ENCODE data around the gene ELOB. TPM values are rescaled to one million over a fixed set of nuclear protein-coding genes. Genes with fewer than 3 reads are reported as not detected.

ELOB gene
- total RNA-seq, result 100 to 1,000 TPM; 181 to 341 (median 323) TPM

DNA sequence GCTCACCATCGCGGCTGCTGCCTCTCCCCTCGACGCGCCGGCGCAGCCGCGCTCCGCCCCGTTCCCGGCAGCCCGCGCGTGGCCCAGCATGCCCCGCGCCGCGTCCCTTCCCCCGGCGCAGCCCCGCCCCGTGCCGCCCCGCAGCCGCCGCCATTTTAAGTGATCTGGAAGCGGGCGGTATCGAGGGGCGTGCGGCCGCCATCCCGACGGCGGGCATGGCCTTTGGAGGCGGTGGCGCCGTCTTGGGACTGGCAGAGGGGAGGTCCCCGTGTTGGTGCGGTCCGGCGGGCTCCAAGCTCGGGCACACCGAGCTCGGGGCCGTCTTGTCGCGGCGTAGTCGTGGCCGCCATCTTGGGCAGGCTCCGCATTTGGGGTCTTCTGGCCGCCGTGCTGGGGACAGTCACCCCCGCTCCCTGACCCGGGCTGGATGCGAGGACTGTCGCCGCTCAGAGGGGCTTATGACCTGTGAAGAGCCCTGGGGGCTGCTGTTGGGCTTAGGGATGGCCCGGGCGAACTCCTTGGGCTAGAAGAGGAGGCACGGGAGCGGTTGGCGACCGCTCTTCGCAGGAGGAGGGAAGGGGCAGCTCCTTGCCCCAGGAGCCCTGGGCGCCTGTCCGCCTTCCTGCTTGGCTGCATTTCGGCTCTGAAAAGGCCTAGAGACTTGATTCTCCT, at the start of gene ELOB:
ELOB (minus strand) TSS at position 50 of the 672 bp plus-strand sequence; CDS start at position 9, 41 bp downstream.
- ATAC-seq (ENCODE audit: low FRiP score) (peak; percentile 89), DNase-seq (ENCODE audit: low spot score) (no peak)
- TF ChIP-seq, protein P1, sequence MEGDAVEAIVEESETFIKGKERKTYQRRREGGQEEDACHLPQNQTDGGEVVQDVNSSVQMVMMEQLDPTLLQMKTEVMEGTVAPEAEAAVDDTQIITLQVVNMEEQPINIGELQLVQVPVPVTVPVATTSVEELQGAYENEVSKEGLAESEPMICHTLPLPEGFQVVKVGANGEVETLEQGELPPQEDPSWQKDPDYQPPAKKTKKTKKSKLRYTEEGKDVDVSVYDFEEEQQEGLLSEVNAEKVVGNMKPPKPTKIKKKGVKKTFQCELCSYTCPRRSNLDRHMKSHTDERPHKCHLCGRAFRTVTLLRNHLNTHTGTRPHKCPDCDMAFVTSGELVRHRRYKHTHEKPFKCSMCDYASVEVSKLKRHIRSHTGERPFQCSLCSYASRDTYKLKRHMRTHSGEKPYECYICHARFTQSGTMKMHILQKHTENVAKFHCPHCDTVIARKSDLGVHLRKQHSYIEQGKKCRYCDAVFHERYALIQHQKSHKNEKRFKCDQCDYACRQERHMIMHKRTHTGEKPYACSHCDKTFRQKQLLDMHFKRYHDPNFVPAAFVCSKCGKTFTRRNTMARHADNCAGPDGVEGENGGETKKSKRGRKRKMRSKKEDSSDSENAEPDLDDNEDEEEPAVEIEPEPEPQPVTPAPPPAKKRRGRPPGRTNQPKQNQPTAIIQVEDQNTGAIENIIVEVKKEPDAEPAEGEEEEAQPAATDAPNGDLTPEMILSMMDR (IDR thresholded peaks at IDR 0.05), result no peak

DNA sequence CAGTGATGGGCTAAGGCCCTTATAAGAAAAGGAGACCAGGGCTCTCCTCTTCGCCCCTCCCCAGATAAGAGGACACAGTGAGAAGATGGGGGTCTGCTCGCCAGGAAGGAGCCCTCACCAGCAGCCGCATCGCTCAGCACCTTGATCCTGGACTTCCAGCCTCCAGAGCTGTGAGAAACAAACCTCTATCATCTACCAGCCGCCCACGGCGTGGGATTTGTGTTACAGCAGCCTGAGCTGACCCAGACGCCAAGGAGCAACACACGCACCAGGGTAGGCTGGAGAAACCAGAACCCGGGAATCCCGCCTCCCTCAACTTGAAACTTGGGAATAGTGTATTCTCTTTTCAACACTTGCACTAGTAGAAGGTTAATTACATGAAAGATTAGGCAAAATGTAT, 48.8 kb upstream of the ELOB start:
- TF ChIP-seq, protein P1 (IDR thresholded peaks at IDR 0.05), result no peak
- DNase-seq (ENCODE audit: low spot score), result no peak
- no peak for ATAC-seq (ENCODE audit: low FRiP score)

DNA sequence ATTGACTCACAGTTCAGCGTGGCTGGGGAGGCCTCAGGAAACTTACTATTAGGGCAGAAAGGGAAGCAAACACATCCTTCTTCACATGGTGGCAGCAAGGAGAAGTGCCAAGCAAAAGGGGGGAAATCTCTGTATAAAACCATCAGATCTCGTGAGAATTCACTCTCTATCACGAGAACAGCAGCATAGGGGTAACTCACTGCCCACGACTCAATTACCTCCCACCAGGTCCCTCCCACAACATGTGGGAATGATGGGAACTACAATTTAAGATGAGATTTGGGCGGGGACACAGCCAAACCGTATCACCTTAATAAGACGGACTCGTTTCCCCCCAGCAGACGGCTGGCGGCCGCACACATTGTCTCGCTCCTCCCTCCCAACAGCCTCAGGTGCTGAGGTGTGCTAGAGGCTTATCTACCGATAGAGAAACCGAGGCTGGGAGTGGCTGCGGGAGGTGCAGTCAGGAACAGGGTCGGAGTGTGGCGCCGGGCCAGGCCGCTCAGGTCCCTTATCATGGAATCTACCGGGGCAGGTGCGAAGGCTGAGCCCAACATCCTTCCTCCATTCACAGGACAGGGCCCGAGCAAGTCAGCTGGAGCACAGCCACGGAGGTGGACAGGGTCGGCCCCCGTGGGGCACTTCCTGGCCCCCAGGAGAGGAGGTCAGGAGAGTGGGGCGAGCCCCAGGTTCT, 48.1 kb upstream of the ELOB start:
- TF ChIP-seq, protein P1 (IDR thresholded peaks at IDR 0.05), result no peak
- ATAC-seq (ENCODE audit: low FRiP score), result no peak
- DNase-seq (ENCODE audit: low spot score), result no peak

DNA sequence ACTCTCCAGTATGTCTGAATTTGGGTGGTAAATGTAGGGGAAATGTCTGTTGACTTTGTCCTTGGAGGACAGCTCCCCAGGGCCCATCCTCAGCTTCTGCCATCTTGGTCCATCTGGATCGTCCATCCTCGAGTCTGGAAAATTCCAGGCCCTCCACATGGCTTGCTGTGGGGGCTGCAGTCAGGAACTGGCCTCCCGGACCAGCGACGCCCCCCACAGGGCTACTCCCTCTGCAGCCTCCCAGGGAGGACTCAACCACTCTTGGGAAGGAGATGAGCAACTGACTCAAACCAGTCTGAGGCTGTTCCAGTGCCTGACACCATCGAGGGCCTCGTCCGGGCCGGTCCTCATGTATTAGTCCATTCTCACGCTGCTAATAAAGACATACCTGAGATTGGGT, 47.5 kb upstream of the ELOB start:
- no peak for DNase-seq (ENCODE audit: low spot score)

DNA sequence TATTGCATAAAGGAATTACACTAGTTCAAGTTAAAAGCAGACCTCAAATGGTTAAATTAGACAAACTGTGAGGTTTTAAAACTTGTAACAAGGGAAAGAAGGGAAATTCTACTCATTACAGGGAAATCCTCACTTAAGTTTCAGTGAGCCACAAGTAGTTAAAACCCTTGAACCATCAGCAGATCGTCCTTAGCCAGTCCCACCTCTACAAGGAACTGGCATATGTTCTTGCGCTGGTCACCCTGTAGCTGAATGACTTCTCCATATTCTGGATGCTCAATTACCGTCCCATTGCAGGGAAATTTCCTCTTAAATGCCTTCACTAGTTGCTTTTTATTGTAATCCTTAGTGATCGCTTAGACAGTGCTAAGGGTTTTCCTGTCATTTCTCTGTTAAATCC, 45.4 kb upstream of the ELOB start:
- DNase-seq (ENCODE audit: low spot score) (no peak), ATAC-seq (ENCODE audit: low FRiP score) (no peak)
- TF ChIP-seq, protein P1 (IDR thresholded peaks at IDR 0.05), result no peak

More for the DNA sequence above, 47.5 kb upstream of the ELOB start:
- TF ChIP-seq, protein P1 (IDR thresholded peaks at IDR 0.05), result no peak
- no peak for ATAC-seq (ENCODE audit: low FRiP score)

DNA sequence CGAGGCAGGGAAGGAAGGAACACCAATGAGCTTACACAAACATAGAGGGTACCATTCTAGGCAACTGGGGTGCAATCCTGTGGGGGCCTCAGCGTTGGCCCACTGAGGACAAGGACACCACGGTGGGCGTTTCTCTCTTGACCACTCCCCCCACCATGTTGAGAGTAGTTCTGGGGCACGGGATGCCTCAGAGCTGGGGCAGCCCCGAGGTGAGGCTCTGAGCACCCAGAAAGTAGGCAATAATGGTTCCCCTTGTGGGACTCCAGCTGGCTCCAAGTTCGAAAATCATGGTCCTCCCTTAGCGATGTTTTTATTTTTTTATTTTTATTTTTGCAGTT, 45.0 kb upstream of the ELOB start:
- ATAC-seq (ENCODE audit: low FRiP score), result no peak
- TF ChIP-seq, protein P1 (IDR thresholded peaks at IDR 0.05), result no peak
- DNase-seq (ENCODE audit: low spot score), result no peak

Measured in omental fat pad (tissue), 4 donors.